AG09319 (cell line): ENCODE data around the gene SLC5A11.
"Not testable (repeated sequence)": the region's sequence is repeated elsewhere in the genome, so short reads cannot be mapped to it uniquely, and the experiment has no call there.

Experiments
- DNase-seq: peaks from one replicate; pipeline ENCODE4 v3.0.0-alpha.2; 2010; ENCODE audit warnings: low read depth; ENCODE audit errors: extremely low read depth
- CTCF ChIP-seq: IDR thresholded peaks from 2 replicates; pipeline ENCODE4 v1.5.1; 2011; ENCODE audit warnings: low read depth, mild to moderate bottlenecking, inconsistent platforms, low read length, moderate library complexity

SLC5A11 gene

GRCh38 chr16:24853830-24854229 lies 8.1 kb downstream of the SLC5A11 start:
- TF ChIP-seq CTCF: no peak

GRCh38 chr16:24854607-24855171 lies 8.9 kb downstream of the SLC5A11 start:
- DNase-seq: no peak
- no peak for TF ChIP-seq CTCF

More at GRCh38 chr16:24853830-24854229, 8.1 kb downstream of the SLC5A11 start:
- DNase-seq: no peak

GRCh38 chr16:24855678-24856077 lies 9.9 kb downstream of the SLC5A11 start:
- no peak for TF ChIP-seq CTCF

GRCh38 chr16:24856871-24857270 lies 11.1 kb downstream of the SLC5A11 start:
- not testable (repeated sequence) for DNase-seq

More at GRCh38 chr16:24855678-24856077, 9.9 kb downstream of the SLC5A11 start:
- DNase-seq: no peak

GRCh38 chr16:24858219-24859041 lies 12.7 kb downstream of the SLC5A11 start:
- no peak for TF ChIP-seq CTCF
- DNase-seq: no peak

- TF ChIP-seq CTCF: no peak
- no peak for DNase-seq
Observed at GRCh38 chr16:24861461-24861860, 15.7 kb downstream of the SLC5A11 start.

GRCh38 chr16:24863582-24864437 lies 18.0 kb downstream of the SLC5A11 start:
- no peak for DNase-seq
- no peak for TF ChIP-seq CTCF
